GM21390 (cell line): Measurements from ENCODE around the gene CNDP1.

ENCODE experiments used
- ATAC-seq: cut with Tn5 transposase; IDR thresholded peaks from one replicate; pipeline ENCODE4 v1.9.1; 2021; ENCODE audit not compliant: unreplicated experiment

The CNDP1 gene

DNA sequence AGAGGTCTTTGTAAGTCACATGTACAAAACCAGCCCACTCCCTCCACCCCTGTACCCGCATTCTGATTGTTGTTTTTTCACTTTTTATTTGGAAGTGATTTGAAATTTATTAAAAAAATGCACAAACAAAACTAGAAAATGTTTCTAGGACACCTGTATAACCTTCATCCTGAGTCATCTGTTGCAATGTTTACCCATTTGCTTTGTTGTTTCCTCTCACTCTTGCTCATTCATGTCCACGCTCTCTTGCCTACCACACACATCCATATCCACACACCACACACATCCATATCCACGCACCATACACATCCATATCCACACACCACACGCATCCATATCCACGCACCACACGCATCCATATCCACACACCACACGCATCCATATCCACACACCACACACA is 82.2 kb downstream of the CNDP1 start:
- ATAC-seq: no peak

DNA sequence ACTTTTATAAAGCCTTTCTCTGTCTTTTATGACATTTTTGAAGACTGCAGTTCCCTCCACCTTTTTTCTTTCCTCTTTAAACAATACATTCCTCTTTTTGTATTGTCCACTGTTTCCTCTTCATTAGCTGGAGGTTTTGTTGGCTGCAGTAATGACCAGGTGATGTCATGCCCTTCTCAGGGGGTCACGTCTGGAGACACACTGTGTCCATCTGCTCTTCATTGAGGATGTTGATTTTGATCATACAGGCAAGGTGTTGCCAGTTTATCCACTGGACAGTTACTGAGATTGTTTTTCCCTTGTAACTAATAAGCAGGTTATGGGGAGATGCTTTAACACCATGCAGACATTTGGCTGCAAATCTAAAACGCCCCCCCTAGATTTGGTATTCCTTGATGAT is 83.2 kb downstream of the CNDP1 start:
- ATAC-seq: no peak

DNA sequence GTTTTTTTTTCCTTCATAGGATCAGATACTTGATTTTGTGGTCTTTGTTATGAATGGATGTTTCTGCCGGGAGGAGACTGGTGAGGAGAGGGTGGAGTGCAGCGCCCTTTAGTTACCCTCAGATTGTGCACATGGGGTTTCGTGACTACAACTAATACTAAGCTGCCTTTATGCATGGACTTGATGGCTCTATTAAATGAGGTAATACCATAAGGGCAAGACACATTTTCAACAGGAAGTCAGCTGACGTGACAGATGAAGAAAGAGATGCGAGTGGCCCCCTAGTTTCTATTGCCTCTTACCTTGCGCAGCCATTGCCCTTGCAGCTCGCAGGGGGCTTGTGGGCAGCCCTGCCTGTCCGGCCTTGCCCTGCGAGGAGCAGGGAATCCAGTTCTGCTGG is 87.8 kb downstream of the CNDP1 start:
- no peak for ATAC-seq

DNA sequence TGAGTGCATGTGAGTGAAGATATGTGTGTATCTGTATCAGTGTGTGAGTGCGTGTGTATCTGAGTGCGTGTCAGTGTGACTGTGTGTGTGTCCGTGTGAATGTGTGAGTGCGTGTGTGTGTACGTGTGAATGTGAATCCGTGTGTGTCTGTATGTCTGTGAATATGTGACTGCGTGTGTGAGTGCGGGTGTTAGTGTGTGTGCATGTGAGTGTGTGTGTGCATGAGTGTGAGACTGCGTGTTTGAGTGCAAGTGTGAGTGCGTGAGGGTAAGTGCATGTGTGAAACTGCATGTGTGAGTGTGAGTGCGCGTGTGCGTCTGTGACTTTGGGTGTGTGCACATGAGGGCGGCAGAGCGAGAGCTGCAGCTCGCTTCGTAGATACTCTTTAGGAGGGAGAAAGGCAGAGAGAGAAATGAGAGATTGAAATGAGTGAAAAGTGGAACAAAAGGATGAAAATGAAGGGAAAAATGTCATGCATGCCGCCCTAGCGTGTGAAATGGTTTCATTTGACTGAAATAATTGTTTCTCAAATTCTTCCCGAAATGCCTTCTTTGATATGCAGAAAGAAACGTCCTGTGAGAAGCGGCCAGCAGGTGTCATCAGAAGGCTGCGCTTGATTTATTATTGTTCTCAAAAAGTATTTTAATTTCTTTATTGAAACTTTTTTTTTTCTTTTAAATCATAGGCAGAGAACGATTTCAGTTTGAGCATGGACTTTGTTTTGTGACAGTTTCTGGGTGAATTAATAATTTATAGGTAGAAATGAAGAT is 88.9 kb downstream of the CNDP1 start:
- no peak for ATAC-seq

DNA sequence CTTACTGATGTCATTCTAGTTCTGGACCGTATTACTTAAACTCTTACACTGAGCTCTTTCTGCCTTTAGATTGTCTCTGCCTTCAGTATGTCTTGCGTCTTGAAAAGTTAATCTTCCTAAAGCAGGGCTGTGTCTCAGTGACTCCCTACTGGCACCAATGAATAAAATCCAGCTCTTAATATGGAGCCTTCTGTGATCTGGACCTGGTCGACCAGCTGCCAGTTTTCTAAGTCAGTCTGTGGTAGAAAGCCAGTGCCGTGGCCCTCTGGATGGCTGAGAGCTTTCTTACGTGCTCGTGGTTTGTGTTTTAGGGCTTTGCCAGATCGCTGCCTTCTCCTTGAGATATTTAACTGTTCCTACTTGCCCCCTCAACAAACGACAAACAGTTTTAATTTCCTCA is 90.2 kb downstream of the CNDP1 start:
- ATAC-seq: no peak

DNA sequence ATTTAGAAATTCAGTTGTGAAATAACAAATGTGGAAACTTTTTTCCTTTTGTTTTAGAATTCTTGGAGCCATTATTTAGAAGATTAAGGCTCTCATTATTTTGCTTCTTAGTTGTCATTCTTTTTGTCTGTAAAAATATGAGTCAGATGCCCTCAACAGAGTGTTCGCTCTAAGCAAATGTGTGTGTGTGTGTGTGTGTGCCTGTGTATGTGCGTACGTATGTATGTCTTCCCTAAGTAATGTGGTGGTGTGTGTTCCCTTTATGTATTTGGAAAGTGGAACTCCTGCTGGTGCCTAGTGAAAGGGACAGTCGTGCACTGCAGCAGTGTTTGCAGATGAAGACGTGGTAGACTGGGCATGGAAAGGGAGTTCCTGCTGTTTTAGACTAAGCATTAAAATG is 90.9 kb downstream of the CNDP1 start:
- no peak for ATAC-seq

DNA sequence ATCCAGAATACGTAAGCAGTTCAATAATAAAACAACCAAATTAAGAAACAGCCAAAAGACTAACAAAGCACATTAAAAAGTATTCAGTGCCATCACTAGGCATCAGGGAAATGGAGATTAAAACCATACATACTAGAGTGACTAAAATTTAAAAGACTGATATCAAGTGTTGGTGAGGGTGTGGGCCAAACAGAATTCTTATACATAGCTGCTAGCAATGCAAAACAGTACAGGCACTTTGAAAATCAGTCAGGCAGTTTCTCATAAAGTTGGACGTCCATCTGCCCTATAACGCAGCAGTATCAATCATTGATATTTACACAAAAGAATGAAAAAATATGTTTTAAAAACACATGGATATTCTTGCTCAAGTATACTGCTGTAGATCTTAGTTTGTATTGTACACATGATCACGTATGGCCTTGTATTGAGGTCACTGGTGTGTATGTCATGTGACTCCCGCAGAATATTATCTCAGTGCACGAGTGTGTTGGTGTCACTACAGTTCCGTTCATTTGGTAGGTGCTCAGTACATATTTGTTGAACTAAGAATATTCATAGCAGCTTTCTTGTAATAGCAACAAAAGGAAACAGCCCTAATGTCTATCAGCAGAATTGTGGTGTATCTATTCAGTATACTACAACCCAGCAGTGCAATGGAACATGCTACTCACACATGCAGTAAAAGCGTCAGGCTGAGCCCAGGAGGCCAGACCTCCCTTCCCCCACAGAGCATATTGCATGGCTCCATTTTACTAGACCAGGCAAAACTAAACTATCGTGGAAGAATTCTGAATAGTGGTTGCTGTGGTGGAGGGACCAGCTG is 92.0 kb downstream of the CNDP1 start:
- no peak for ATAC-seq

DNA sequence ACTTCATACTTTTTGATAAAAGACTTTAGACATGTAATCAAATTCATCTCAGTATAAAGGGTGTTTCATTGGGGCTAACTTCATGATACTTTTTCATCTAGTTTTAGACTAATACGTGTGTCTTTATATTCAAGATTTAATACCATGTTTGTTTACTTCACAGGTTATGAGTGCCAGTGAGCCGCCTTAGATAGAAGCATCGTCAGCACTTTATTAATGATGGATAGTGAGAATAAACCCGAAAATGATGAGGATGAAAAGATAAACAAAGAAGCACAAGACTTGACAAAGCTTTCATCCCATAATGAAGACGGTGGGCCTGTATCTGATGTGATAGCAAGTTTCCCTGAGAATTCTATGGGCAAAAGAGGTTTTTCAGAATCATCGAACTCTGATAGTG is 96.5 kb downstream of the CNDP1 start:
- ATAC-seq: no peak

DNA sequence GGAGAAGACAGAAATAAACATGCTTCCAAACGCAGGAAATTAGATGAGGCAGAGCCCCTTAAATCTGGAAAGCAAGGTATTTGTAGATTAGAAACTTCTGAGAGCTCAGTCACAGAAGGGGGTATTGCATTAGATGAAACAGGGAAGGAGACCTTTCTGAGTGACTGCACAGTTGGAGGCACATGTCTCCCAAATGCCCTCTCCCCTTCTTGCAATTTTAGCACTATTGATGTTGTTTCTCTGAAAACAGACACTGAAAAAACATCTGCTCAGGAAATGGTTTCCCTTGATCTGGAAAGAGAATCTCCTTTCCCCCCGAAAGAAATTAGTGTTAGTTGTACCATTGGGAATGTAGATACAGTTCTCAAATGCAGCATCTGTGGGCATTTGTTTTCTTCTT is 96.9 kb downstream of the CNDP1 start:
- no peak for ATAC-seq

DNA sequence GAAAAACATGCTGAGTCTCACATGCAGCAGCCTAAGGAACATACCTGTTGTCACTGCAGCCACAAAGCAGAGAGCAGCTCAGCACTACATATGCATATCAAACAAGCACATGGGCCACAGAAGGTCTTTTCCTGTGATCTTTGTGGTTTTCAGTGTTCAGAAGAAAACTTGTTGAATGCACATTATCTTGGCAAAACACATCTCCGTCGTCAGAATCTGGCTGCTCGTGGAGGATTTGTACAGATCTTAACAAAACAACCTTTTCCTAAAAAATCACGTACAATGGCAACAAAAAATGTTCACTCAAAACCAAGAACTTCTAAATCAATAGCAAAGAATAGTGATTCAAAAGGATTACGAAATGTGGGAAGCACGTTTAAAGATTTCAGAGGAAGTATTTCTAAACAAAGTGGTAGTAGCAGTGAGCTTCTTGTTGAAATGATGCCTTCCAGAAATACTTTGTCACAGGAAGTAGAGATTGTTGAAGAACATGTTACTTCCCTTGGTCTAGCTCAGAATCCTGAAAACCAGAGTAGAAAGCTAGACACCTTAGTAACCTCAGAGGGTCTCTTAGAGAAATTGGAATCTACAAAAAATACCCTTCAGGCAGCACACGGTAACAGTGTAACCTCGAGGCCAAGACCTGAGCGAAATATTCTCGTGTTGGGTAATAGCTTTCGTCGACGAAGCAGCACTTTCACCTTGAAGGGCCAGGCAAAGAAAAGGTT is 97.5 kb downstream of the CNDP1 start:
- ATAC-seq: no peak

DNA sequence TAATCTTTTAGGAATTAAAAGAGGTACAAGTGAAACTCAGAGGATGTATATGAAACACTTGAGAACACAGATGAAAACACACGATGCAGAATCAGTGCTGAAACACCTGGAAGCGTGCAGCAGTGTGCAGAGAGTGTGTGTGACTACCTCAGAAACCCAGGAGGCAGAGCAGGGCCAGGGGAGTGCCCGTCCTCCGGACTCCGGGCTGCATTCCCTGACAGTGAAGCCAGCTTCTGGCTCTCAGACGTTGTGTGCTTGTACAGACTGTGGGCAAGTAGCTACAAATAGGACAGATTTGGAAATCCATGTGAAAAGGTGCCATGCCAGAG is 98.0 kb downstream of the CNDP1 start:
- ATAC-seq: no peak

DNA sequence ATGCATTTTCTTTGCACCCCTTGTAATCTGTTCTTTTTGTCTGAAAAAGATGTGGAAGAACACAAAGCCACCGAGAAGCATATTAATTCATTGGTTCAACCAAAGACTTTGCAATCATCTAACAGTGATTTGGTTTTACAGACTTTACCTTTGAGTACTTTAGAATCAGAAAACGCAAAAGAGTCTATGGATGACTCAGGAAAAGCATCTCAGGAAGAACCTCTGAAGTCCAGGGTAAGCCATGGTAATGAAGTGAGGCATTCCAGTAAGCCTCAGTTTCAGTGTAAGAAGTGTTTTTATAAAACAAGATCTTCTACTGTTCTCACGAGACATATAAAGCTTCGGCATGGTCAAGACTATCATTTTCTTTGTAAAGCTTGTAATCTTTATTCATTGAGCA is 98.6 kb downstream of the CNDP1 start:
- no peak for ATAC-seq

DNA sequence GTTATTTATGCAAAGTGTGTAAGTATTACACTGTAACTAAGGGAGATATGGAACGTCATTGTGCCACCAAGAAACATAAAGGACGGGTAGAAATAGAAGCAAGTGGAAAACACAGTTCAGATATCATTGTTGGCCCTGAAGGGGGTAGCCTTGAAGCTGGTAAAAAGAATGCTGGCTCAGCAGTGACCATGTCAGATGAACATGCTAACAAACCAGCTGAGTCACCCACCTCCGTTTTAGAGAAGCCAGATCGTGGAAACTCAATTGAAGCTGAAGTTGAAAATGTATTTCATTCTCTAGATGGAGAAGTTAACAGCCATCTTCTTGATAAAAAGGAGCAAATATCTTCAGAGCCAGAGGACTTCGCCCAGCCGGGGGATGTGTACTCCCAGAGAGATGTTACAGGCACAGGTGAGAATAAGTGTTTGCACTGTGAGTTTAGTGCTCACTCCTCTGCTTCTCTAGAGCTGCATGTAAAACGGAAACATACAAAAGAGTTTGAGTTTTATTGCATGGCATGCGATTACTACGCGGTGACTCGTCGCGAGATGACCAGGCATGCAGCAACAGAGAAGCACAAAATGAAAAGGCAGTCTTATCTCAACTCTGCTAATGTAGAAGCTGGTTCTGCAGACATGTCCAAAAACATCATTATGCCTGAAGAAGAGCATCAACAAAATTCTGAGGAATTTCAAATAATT is 99.5 kb downstream of the CNDP1 start:
- no peak for ATAC-seq

DNA sequence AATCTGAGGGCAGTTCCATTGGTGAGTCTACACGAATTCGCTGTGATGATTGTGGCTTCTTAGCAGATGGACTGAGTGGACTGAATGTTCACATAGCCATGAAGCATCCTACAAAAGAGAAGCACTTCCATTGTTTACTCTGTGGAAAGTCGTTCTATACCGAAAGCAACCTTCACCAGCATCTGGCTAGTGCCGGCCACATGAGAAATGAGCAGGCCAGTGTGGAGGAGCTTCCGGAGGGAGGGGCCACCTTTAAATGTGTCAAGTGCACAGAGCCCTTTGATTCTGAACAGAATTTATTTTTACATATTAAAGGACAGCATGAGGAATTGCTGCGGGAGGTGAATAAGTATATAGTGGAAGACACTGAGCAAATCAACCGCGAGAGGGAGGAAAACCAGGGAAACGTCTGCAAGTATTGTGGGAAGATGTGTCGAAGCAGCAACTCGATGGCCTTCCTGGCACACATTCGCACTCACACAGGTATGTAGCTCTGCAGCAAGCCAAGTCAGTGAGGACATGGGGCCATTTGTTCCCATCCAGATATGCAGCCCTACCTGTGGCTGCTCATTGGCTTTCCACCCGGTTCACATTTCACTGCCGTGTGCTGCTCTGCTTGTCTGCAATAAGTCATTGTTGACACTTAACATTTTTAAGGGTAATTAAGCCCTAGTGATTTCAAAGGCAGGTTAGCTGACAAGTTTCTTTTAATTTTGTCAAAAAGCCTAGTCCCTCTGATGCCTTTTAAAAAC is 101.1 kb downstream of the CNDP1 start:
- no peak for ATAC-seq
